ENCODE results near the gene ZNF345.

The ZNF345 gene

DNA sequence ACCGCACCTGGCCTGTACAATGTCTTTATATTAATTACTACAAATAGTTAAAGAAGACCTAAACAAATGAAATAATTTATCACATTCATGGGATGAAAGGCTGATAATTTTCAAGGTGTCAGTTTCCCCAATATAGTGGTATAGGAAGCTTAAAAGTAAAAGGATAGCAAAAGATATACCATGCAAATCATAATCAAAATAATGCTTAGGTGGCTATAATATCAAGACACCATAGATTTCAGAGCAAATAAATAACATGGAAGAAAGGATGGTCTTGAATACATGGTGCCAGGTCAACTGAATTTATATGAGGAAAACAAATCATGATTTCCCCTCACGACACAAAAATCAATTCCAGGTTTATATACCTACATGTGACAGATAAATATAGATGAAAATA lies 17.2 kb upstream of the ZNF345 start:
- no peak overlapping the region for H3K4me3 ChIP-seq (ENCODE audit: low read depth, low read length)
- H3K36me3 ChIP-seq (replicated peaks): peaks cover 3% of the 10 kb centered on the region
- no peak for DNase-seq
- no peaks in the 10 kb centered on the region for H3K27me3 ChIP-seq (replicated peaks)
- H3K27ac ChIP-seq: no peak overlapping the region
- TF ChIP-seq, protein P1, sequence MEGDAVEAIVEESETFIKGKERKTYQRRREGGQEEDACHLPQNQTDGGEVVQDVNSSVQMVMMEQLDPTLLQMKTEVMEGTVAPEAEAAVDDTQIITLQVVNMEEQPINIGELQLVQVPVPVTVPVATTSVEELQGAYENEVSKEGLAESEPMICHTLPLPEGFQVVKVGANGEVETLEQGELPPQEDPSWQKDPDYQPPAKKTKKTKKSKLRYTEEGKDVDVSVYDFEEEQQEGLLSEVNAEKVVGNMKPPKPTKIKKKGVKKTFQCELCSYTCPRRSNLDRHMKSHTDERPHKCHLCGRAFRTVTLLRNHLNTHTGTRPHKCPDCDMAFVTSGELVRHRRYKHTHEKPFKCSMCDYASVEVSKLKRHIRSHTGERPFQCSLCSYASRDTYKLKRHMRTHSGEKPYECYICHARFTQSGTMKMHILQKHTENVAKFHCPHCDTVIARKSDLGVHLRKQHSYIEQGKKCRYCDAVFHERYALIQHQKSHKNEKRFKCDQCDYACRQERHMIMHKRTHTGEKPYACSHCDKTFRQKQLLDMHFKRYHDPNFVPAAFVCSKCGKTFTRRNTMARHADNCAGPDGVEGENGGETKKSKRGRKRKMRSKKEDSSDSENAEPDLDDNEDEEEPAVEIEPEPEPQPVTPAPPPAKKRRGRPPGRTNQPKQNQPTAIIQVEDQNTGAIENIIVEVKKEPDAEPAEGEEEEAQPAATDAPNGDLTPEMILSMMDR (IDR thresholded peaks at IDR 0.05; ENCODE audit: low read depth, low read length, missing control alignments): no peak
- in situ Hi-C loops (cut with HindIII; ENCODE audit: low pct_ligation_motif_present, low sequenced_read_pairs): no loop called here

DNA sequence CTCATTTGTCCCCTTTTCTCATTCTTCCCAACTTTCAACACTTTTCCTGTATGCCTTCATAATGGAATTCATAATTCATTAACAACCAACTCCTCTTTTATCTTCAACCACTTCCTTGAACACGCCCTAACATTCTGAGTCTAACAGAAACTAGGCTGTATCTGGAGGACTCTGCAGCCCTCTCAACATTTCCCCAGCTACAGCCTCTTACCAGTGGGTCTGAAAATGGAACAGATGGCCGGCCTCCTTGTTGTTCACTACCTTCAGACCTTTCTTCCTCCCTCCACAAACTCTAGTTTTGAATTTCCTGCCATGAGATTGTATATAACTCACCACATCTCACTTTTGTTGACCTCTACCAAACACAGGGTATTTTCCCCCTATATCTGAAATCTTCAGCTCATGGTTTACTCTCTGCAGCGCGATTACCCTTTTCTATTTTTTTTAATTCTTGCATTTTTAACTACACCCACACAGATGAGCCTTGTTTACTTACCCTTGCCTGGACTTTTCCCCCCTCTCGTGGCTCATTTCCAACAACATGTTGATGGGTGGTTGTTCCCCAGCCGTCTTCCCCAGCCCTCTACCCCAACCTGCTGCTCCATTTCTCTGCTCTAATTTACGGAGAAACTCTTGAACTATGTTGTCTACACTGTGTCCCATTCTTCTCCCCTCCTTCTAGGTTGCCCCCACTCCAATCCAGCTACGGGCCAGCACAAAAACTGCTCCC lies 13.3 kb upstream of the ZNF345 start:
- H3K27ac ChIP-seq: peak overlapping the region; percentile 58
- H3K36me3 ChIP-seq (replicated peaks): no peaks in the 10 kb centered on the region
- DNase-seq: peak; percentile 22
- TF ChIP-seq, protein P1 (IDR thresholded peaks at IDR 0.05; ENCODE audit: low read depth, low read length, missing control alignments): no peak
- peak overlapping the region; percentile 83 for H3K4me3 ChIP-seq (ENCODE audit: low read depth, low read length)
- no peaks in the 10 kb centered on the region for H3K27me3 ChIP-seq (replicated peaks)
- in situ Hi-C loops (cut with HindIII; ENCODE audit: low pct_ligation_motif_present, low sequenced_read_pairs): no loop called here

DNA sequence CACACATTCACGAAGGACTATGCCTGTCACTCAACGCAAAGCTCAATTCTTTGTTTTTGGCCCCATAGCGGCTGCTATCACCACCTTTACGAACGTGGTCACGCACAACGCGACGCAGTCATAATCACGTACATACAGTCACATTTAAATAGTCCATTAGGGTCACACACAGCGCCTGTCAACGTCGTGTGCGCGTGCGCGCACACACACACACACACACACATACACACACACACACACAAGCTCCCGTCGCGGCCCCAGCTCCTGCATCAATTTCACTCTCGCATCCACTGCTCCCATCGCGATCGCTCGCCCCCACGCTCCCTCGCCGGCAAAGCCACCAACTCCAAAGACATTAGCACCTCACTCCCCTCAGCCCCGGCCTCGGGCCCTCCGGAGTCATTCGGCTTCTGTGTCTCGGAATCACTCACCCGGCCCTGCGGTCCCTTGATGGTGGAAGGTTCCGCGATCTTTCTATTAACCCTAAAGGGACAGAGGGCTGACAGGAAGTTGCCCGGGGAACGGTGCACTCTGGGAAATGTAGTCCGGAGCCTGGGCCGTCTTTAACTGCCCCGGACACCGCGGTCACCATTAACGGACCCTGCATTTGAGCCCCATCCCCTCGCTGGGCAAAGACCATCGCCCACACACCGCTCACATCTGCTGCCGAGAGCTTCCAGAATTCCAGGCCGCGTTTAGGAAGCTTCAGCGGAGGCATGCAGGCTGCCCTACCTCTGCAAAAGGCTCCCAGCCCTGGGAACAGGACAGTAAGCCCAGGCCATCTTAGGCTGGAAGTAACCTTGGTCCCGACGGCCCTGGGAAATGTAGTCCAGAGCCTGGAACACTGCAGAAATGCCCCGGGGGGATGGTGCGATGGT lies 12.5 kb upstream of the ZNF345 start, which contains the start of gene ZNF790:
Gene ZNF790, minus strand, starts transcription at position 482 of the 878 bp plus-strand sequence. CDS start 12,768 bp downstream, outside the sequence.
- TF ChIP-seq, protein P1 (IDR thresholded peaks at IDR 0.05; ENCODE audit: low read depth, low read length, missing control alignments): no peak
- Histone ChIP-seq H3K27me3 (replicated peaks) (no peaks in the 10 kb centered on the region), H3K27ac (peak within 1 kb of the TSS; percentile 58), H3K36me3 (replicated peaks) (no peaks in the 10 kb centered on the region), H3K4me3 (ENCODE audit: low read depth, low read length) (peak within 1 kb of the TSS; percentile 83)
- in situ Hi-C loops (cut with HindIII; ENCODE audit: low pct_ligation_motif_present, low sequenced_read_pairs): no loop called here
- peak; percentile 87 for DNase-seq

DNA sequence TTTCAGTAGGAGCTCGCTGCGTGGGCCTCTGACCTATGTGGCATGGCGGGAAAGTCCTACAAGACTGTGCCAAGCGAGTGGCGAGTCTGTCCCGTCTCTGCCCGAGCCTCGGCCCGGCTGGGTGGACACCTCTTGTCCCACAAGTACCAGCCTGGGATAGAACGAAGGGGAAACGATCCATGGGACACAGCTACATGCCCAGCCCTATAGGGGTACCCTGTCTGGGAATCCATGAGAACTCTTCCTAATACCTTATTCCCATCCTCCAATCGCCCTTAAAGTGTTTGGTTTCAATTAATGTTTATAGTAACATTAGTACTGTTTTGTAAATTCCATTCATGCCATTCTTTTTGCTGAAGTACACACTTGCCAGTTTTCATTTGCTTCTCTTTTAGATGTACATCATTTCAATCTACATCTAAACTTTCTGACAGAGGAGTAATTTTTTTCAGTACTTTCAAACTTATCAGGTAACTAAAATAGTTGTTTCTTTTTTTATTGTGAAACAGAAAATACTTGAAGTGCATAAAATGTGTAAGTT lies 11.8 kb upstream of the ZNF345 start:
- TF ChIP-seq, protein P1 (IDR thresholded peaks at IDR 0.05; ENCODE audit: low read depth, low read length, missing control alignments): no peak
- in situ Hi-C loops (cut with HindIII; ENCODE audit: low pct_ligation_motif_present, low sequenced_read_pairs): no loop called here
- no peaks in the 10 kb centered on the region for H3K36me3 ChIP-seq (replicated peaks)
- H3K27me3 ChIP-seq (replicated peaks): no peaks in the 10 kb centered on the region
- no peak for DNase-seq
- peak overlapping the region; percentile 58 for H3K27ac ChIP-seq
- H3K4me3 ChIP-seq (ENCODE audit: low read depth, low read length): peak overlapping the region; percentile 83

DNA sequence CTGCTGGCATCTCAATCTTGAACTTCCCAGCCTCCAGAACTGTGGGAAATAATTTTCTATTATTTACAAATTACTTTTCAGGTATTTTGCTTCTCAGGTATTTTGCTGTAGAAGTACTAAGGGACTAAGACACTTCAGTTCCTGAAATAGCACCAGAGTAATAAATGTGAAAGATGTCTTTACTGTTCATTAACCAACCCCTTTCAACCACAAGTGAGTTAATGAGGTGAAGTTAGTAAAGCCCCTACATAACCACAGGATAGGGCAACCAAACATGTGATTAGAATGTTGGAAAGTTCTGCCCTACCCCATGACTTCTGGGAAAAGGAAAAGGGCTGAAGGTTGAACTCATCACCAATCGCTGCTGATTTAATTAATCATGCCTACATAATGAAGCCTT lies 2.7 kb upstream of the ZNF345 start:
- no peak for DNase-seq
- in situ Hi-C loops (cut with HindIII; ENCODE audit: low pct_ligation_motif_present, low sequenced_read_pairs): no loop called here

More for the DNA sequence above, 2.7 kb upstream of the ZNF345 start:
- H3K4me3 ChIP-seq (ENCODE audit: low read depth, low read length): no peak overlapping the region
- no peak overlapping the region for H3K27ac ChIP-seq
- TF ChIP-seq, protein P1 (IDR thresholded peaks at IDR 0.05; ENCODE audit: low read depth, low read length, missing control alignments): no peak
- no peaks in the 10 kb centered on the region for H3K27me3 ChIP-seq (replicated peaks)
- no peaks in the 10 kb centered on the region for H3K36me3 ChIP-seq (replicated peaks)

Measured in brain microvascular endothelial cell (primary cell).